Esophagus muscularis mucosa (tissue), 4 donors: Measurements from ENCODE around the gene CDC25B. TPM values are rescaled to one million over a fixed set of nuclear protein-coding genes. Genes with fewer than 3 reads are reported as not detected.
"Not testable (repeated sequence)": the region's sequence is repeated elsewhere in the genome, so short reads cannot be mapped to it uniquely, and the experiment has no call there.

Experiments
- DNase-seq: peaks from one replicate; pipeline ENCODE4 v3.0.0-alpha.2; 2017; ENCODE audit errors: extremely low spot score
- H3K27ac ChIP-seq, 4 donors: fragments of 200-600 bp; sonication (generic); replicated peaks in 1 of 4; 1 replicate in 3 of 4; 2 replicates in 1 of 4; pipeline ENCODE4 v1.5.1; 2016 to 2019; ENCODE audit warnings: mild to moderate bottlenecking in 1 of 4
- H3K27me3 ChIP-seq, 4 donors: fragments of 200-600 bp; sonication (generic); one replicate each; pipeline versions ENCODE4 v1.5.1 to v1.6.0; 2016 to 2019
- H3K36me3 ChIP-seq, 4 donors: fragments of 200-600 bp; sonication (generic); one replicate each; pipeline ENCODE4 v1.5.1; 2016 to 2019
- H3K4me1 ChIP-seq, 4 donors: fragments of 200-600 bp; sonication (generic); one replicate each; pipeline ENCODE4 v1.5.1; 2016 to 2019
- H3K4me3 ChIP-seq, 4 donors: fragments of 200-600 bp; sonication (generic); 1 replicate in 2 of 4; 2 replicates in 2 of 4; pipeline ENCODE4 v1.5.1; 2016 to 2019; ENCODE audit warnings: mild to moderate bottlenecking in 4 of 4, moderate library complexity in 1 of 4
- H3K9me3 ChIP-seq, 4 donors: fragments of 200-600 bp; sonication (generic); 1 replicate in 3 of 4; 2 replicates in 1 of 4; pipeline ENCODE4 v1.5.1; 2016 to 2019
- CTCF ChIP-seq, 3 experiments: fragments of 200-600 bp in 2 of 3; fragments of 450-650 bp in 1 of 3; sonication (generic) in 2 of 3; IDR thresholded peaks; one replicate each; pipeline ENCODE4 v1.5.1; 2017 to 2019; ENCODE audit warnings: antibody characterized with exemption in 3 of 3, mild to moderate bottlenecking in 2 of 3, moderate library complexity in 1 of 3
- EP300 ChIP-seq: sonication (generic); formaldehyde crosslinking; IDR thresholded peaks from one replicate; pipeline ENCODE4 v1.6.1; 2017; ENCODE audit warnings: antibody characterized with exemption
- POLR2A ChIP-seq: fragments of 450-650 bp; IDR thresholded peaks from one replicate; pipeline ENCODE4 v1.6.1; 2017; ENCODE audit warnings: antibody characterized with exemption, moderate library complexity, mild to moderate bottlenecking, low read depth
- POLR2AphosphoS5 ChIP-seq, 2 donors: sonication (generic); formaldehyde crosslinking; IDR thresholded peaks; one replicate each; pipeline ENCODE4 v1.6.1; 2017; ENCODE audit warnings: antibody characterized with exemption in 2 of 2
- WGBS: methylation state at CpG from one replicate; pipeline ENCODE4 v1.1.5; 2018; 5-methylcytosine and 5-hydroxymethylcytosine counted together
- intact Hi-C: fragments of 100-400 bp; cut with DNase I; formaldehyde crosslinking; loops from one replicate; pipeline ENCODE4 v1.15.1; 2023
- total RNA-seq, 4 donors: library from RNA; depleted of rRNA; stranded (reverse); fragments of >200 nt; gene quantifications; one replicate each; pipeline versions ENCODE4 v1.1.0 to v1.2.1, GENCODE V29; 2016

The CDC25B gene
- total RNA-seq, 4 donors from 2014 or later = 29.9 to 43.1 (median 35.6) TPM

GRCh38 chr20:3839328-3839727, 43.2 kb downstream of the CDC25B start:
- intact Hi-C loops = no loop called here
- Histone ChIP-seq H3K4me3 (no peak overlapping the region), H3K9me3 (no peaks in the 10 kb centered on the region), H3K4me1 (no peaks in the 10 kb centered on the region), H3K27me3 (no peaks in the 10 kb centered on the region), H3K27ac (no peak overlapping the region), H3K36me3 (peaks cover 0 to 13% (median 3%) of the 10 kb centered on the region in 4 donors)
- 89% methylated on average over 3 of the region's 3 CpGs for WGBS
- TF ChIP-seq EP300 = no peak
- no peak for TF ChIP-seq POLR2A
- no peak for TF ChIP-seq POLR2AphosphoS5 (IDR thresholded peaks at IDR 0.05)
- no peak for TF ChIP-seq CTCF (IDR thresholded peaks at IDR 0.05)
- no peak for DNase-seq

DNA sequence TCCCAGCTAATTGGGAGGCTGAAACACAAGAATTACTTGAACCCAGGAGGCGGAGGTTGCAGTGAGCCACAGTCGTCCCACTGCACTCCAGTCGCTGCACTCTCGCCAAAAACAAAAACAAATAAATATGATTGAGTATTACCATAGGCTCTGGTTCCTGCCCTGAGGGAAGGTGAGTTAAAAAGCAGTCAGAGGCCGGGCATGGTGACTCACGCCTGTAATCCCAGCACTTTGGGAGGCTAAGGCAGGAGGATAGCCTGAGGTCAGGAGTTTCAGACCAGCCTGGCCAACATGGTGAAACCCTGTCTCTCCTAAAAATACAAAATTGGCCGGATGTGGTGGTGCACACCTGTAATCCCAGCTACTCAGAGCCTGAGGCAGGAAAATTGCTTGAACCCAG, 44.1 kb downstream of the CDC25B start:
- H3K27me3 ChIP-seq, DNase-seq, H3K27ac ChIP-seq, H3K4me1 ChIP-seq, H3K9me3 ChIP-seq, H3K4me3 ChIP-seq, intact Hi-C loops: not testable (repeated sequence)
- WGBS = 96% methylated on average over 7 of the region's 7 CpGs
- H3K36me3 ChIP-seq = peaks cover 0 to 13% (median 3%) of the 10 kb centered on the region in 4 donors

- 82% methylated on average over 7 of the region's 7 CpGs for whole genome bisulfite sequencing
- intact Hi-C loops = no loop called here
These were observed 46.3 kb downstream of the CDC25B start for GRCh38 chr20:3842348-3842930.

GRCh38 chr20:3843490-3843889, 47.4 kb downstream of the CDC25B start:
- Histone ChIP-seq H3K27me3 (no peaks in the 10 kb centered on the region), H3K27ac (no peak overlapping the region), H3K9me3 (no peaks in the 10 kb centered on the region), H3K4me1 (peaks cover 15 to 23% (median 22%) of the 10 kb centered on the region in 4 donors), H3K4me3 (no peak overlapping the region), H3K36me3 (peaks cover 0 to 5% (median 0%) of the 10 kb centered on the region in 4 donors)
- WGBS = 49% methylated on average over 5 of the region's 5 CpGs
- DNase-seq = no peak
- TF ChIP-seq POLR2A = no peak
- no peak for TF ChIP-seq EP300
- TF ChIP-seq POLR2AphosphoS5 (IDR thresholded peaks at IDR 0.05) = no peak
- TF ChIP-seq CTCF (IDR thresholded peaks at IDR 0.05) = no peak
- intact Hi-C loops = no loop called here

More at GRCh38 chr20:3842348-3842930, 46.3 kb downstream of the CDC25B start:
- Histone ChIP-seq H3K36me3 (peaks cover 0 to 5% (median 0%) of the 10 kb centered on the region in 4 donors), H3K27ac (no peak overlapping the region), H3K9me3 (no peaks in the 10 kb centered on the region), H3K4me1 (peaks cover 6 to 12% (median 12%) of the 10 kb centered on the region in 4 donors), H3K27me3 (no peaks in the 10 kb centered on the region), H3K4me3 (no peak overlapping the region)
- no peak for DNase-seq
- no peak for TF ChIP-seq POLR2AphosphoS5 (IDR thresholded peaks at IDR 0.05)
- TF ChIP-seq POLR2A = no peak
- no peak for TF ChIP-seq CTCF (IDR thresholded peaks at IDR 0.05)
- no peak for TF ChIP-seq EP300

DNA sequence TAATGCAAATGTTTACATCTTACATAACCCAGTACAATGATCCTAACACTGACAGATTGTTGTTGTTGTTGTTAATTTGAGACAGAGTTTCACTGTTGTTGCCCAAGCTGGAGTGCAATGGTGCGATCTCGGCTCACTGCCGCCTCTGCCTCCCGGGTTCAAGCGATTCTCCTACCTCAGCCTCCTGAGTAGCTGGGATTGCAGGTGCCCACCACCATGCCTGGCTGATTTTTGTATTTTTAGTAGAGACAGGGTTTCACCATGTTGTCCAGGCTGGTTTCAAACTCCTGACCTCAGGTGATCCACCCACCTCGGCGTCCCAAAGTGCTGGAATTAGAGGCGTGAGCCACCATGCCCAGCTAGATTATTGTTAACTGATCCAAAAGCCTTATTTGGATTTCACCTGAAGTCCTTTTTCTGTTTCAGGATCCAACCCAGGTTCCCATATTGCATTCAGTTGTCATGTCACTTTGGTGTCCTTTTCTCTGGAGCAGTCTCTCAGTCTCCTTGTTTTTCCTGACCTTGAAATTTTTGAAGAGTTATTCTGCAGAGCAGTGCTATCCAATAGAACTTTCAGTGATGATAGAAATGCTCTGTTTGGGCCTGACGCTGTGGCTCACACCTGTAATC, 48.0 kb downstream of the CDC25B start:
- H3K4me3 ChIP-seq, DNase-seq, H3K9me3 ChIP-seq, H3K36me3 ChIP-seq, H3K27ac ChIP-seq, H3K27me3 ChIP-seq, intact Hi-C loops: not testable (repeated sequence)
- 96% methylated on average over 9 of the region's 9 CpGs for WGBS
- peaks cover 16 to 29% (median 28%) of the 10 kb centered on the region in 4 donors for H3K4me1 ChIP-seq
